GM18870 (cell line): ENCODE measurements around the gene BORCS5.
"Not testable (repeated sequence)": the region's sequence is repeated elsewhere in the genome, so short reads cannot be mapped to it uniquely, and the experiment has no call there.

Source experiments
- ATAC-seq: cut with Tn5 transposase; IDR thresholded peaks from one replicate; pipeline ENCODE4 v1.9.1; 2021; ENCODE audit warnings: moderate library complexity; ENCODE audit not compliant: unreplicated experiment

Gene BORCS5

GRCh38 chr12:12453635-12454034, 96.8 kb downstream of the BORCS5 start:
- ATAC-seq, result no peak

GRCh38 chr12:12454315-12454714, 97.4 kb downstream of the BORCS5 start:
- ATAC-seq, result no peak

- ATAC-seq, result no peak
Measured at GRCh38 chr12:12456637-12457036, 99.8 kb downstream of the BORCS5 start.

- ATAC-seq, result no peak
Measured at GRCh38 chr12:12460935-12461922, 104.4 kb downstream of the BORCS5 start.

GRCh38 chr12:12461923-12462315, 105.0 kb downstream of the BORCS5 start:
- ATAC-seq, result no peak

- ATAC-seq, result no peak
Measured at GRCh38 chr12:12465522-12465921, 108.6 kb downstream of the BORCS5 start.

GRCh38 chr12:12466157-12466556, 109.3 kb downstream of the BORCS5 start:
- no peak for ATAC-seq

GRCh38 chr12:12467264-12467663, 110.4 kb downstream of the BORCS5 start:
- ATAC-seq, result no peak

- no peak for ATAC-seq
Measured at GRCh38 chr12:12467688-12468261, 110.9 kb downstream of the BORCS5 start.

- no peak for ATAC-seq
Measured at GRCh38 chr12:12468575-12468974, 111.7 kb downstream of the BORCS5 start.

- no peak for ATAC-seq
Measured at GRCh38 chr12:12469386-12469785, 112.5 kb downstream of the BORCS5 start.

GRCh38 chr12:12470751-12471306, 114.0 kb downstream of the BORCS5 start:
- no peak for ATAC-seq

GRCh38 chr12:12471982-12472961, 115.4 kb downstream of the BORCS5 start:
- ATAC-seq, result not testable (repeated sequence)

GRCh38 chr12:12473223-12473622, 116.3 kb downstream of the BORCS5 start:
- ATAC-seq, result no peak

- ATAC-seq, result peak; percentile 25
Measured at GRCh38 chr12:12474471-12474928, 117.6 kb downstream of the BORCS5 start.

GRCh38 chr12:12474931-12475795, 118.3 kb downstream of the BORCS5 start:
- ATAC-seq, result peak; percentile 92

- ATAC-seq, result no peak
Measured at GRCh38 chr12:12476857-12477531, 120.1 kb downstream of the BORCS5 start.

GRCh38 chr12:12477532-12477890, 120.6 kb downstream of the BORCS5 start:
- no peak for ATAC-seq

- ATAC-seq, result no peak
Measured at GRCh38 chr12:12480074-12480473, 123.2 kb downstream of the BORCS5 start.
